Activated CD8-positive, alpha-beta T cell treated with anti-CD3 and anti-CD28 coated beads, Interleukin-2, amount 10 ng/mL, durations not matched to agents 7 days and 5 days (primary cell): ENCODE results near the gene CEP135. TPM values are rescaled to one million over a fixed set of nuclear protein-coding genes. Genes with fewer than 3 reads are reported as not detected.
"Not testable (repeated sequence)": the region's sequence is repeated elsewhere in the genome, so short reads cannot be mapped to it uniquely, and the experiment has no call there.

Experiments used
- ATAC-seq: fragments of 150-1000 bp; cut with Tn5 transposase; one replicate; pipeline ENCODE4 v1.10.0; 2021; ENCODE audit warnings: moderate library complexity
- CTCF ChIA-PET: fragments of 350-600 bp; sonication (Branson Sonifier 250); formaldehyde crosslinking; loops from one replicate; lab custom pipeline; 2021; ENCODE audit warnings: antibody characterized with exemption; lab: Charles Lee
- POLR2A ChIA-PET: fragments of 350-600 bp; sonication (Branson Sonifier 250); formaldehyde crosslinking; loops from one replicate; lab custom pipeline; 2021; ENCODE audit warnings: antibody characterized with exemption; lab: Charles Lee
- DNase-seq: peaks from one replicate; pipeline ENCODE4 v3.0.0-alpha.2; 2020
- H3K27ac Mint-ChIP-seq: one replicate; pipeline ENCODE4 v1.8.0; 2021; ENCODE audit warnings: mild to moderate bottlenecking, mixed read lengths
- H3K27me3 Mint-ChIP-seq: one replicate; pipeline ENCODE4 v1.8.0; 2021; ENCODE audit warnings: low read depth, mixed read lengths
- H3K36me3 Mint-ChIP-seq: one replicate; pipeline ENCODE4 v1.8.0; 2021; ENCODE audit warnings: low read depth, mixed read lengths
- H3K4me1 Mint-ChIP-seq: one replicate; pipeline ENCODE4 v1.8.0; 2021; ENCODE audit warnings: low read depth, mixed read lengths
- H3K4me3 Mint-ChIP-seq: one replicate; pipeline ENCODE4 v1.8.0; 2021; ENCODE audit warnings: mild to moderate bottlenecking, mixed read lengths
- H3K9me3 Mint-ChIP-seq: one replicate; pipeline ENCODE4 v1.8.0; 2022; ENCODE audit warnings: mixed read lengths; ENCODE audit not compliant: insufficient read depth
- total RNA-seq, 2 experiments: library from RNA; stranded (reverse); gene quantifications; one replicate each; pipeline ENCODE4 v1.2.3, GENCODE V29; 2021

CEP135 gene
- total RNA-seq, 2 experiments from 2014 or later = 16.4 to 17.0 TPM

DNA sequence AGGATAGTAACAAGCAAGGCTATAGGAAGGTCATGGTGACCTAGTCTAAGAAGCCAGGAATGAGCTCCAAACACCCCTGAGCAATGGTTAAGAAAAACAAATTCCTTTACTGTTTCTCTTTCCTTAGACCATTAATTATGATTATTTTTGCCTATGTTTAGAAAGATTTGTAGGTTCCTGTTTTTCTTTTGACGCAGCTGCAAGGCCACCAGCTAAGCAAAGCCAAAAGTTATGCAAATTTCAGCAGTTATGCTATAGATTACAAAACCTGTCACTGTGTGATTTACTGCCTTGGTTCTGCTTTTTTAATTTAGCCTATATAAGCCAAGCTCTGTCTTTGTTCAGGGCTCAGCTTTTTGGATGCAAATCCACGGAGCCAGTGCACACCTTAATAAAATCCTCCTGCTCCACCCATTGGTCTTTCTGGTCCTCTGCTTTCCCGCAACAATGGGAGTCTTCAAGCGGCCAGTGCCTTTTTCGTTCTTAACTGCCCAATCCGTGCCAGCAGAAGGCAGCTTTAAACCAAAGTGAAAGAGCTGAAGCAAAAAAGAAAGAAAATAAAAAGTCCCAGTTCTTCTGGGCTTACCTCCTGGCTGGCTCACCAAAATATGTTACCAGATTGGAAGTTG, 1.4 kb upstream of the CEP135 start:
- ChIA-PET CTCF (interaction anchor here (0.7 to 3.2 kb wide), 21 partner anchors 8 to 601 kb away, joined by 3 to 36 read pairs (median 9); partner anchors contain the start of genes EXOC1, PAICS, PPAT and SRD5A3), POLR2A (interaction anchor here (0.6 to 1.8 kb wide), 6 partner anchors 41 to 1031 kb away, joined by 3 to 8 read pairs (median 5); partner anchors contain the start of genes AASDH, EXOC1 and POLR2B)
- H3K9me3 Mint-ChIP-seq = no peaks in the 10 kb centered on the region
- H3K36me3 Mint-ChIP-seq = peaks cover 10% of the 10 kb centered on the region
- ATAC-seq (no peak), DNase-seq (peak; percentile 23)
- peaks cover 31% of the 10 kb centered on the region for H3K4me1 Mint-ChIP-seq
- peak overlapping the region; percentile 76 for H3K4me3 Mint-ChIP-seq
- H3K27me3 Mint-ChIP-seq = no peaks in the 10 kb centered on the region
- peak overlapping the region; percentile 97 for H3K27ac Mint-ChIP-seq

DNA sequence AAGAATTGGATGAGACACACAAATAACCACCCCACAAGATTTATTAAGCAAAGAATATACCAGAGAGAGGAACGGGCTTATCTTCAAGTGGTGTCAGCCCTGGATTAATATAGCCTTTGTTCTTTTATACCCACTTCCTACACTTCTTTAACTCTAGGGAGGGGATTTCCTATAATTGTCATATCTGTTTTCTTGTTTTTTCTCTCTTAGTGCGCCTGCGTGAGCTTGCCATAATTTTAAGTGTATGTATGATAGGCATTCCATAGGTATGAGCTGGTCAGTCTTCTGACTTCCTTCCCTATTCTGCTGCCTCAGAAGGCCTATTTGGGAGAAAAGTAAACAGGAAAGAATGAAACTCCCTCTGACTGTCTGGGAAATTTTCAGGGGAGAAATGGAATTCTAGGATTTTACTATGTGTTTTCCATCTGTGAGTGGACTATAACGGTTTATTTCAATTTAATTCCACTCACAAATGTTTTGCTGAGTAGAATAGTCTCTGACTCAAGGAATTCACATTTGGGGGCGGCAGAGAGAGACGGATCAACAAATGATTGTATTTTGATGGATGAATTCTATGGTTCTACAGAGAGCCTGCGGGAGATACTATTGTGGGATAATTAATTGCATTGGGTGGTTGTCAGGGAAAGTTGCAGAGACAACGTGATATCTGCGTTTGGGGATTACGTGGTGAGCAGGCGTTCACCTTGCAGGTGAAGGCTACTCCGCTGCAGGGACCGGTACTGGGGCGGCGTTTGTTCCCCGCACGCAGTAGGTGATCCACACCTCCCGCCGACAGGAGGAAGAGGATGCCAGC, 626 bp upstream of the CEP135 start:
- ATAC-seq (no peak), DNase-seq (peak; percentile 34)
- H3K36me3 Mint-ChIP-seq = peaks cover 15% of the 10 kb centered on the region

DNA sequence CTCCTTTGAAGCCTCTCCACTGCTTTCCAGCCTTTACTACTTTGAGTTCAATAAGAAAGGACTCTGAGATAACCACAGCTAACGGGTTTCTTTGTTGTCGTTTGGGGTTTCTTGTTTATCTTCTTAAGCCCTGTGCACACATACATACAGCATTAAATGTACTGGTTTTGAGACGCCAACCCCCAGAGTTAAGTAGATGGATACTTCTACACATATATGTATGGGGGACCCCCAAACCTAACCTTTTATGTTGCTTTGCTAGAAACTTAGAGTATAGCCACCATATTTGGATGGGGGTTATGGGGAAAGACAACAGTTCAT, 697 bp downstream of the CEP135 start:
- peaks cover 31% of the 10 kb centered on the region for H3K4me1 Mint-ChIP-seq

More for the DNA sequence above, 626 bp upstream of the CEP135 start:
- Mint-ChIP-seq H3K4me3 (peak overlapping the region; percentile 76), H3K9me3 (no peaks in the 10 kb centered on the region), H3K27me3 (no peaks in the 10 kb centered on the region), H3K27ac (peak overlapping the region; percentile 97), H3K4me1 (peaks cover 31% of the 10 kb centered on the region)
- CTCF ChIA-PET = interaction anchor here (0.7 to 3.2 kb wide), 36 partner anchors 8 to 1029 kb away, joined by 3 to 36 read pairs (median 6); partner anchors contain the start of genes AASDH, EXOC1, NOA1 and PAICS
- POLR2A ChIA-PET = interaction anchor here (0.6 to 1.8 kb wide), 8 partner anchors 42 to 1031 kb away, joined by 3 to 8 read pairs (median 5); partner anchors contain the start of genes AASDH, EXOC1, POLR2B and REST

DNA sequence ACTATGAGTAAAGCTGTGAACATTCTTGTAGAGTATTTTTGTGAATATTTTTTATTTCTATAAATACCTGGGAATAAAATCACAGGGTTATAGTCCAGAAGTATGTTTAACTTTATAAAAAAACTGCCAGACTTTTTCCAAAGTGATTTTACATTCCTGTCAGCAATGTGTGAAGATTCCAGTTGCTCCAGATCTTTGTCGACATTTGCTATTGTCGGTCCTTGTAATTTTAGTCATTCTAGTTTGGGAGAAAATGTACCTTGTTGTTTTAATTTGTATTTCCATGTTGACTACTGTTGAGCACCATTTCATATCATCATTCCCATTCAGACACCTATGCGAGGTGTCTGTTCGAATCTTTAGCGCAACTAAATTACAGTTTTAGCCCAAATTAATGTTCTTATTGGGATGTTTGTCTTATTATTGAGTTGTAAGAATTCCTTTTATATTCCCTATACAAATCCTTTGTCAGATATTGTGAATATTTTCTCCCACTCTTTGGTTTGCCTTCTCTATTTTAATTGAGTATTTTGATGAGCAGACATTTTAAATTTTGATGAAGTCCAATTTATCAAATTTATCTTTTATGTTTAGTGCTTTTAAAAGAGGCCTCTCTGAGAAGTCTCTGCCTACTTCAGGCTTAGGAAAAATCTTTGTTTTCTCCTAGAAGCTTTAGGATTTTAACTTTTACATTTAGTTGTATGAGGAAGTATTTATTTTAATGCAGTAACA, 2.6 kb downstream of the CEP135 start:
- Mint-ChIP-seq H3K27ac (no peak overlapping the region), H3K36me3 (peaks cover 34% of the 10 kb centered on the region), H3K4me1 (peaks cover 31% of the 10 kb centered on the region), H3K9me3 (no peaks in the 10 kb centered on the region), H3K4me3 (no peak overlapping the region), H3K27me3 (no peaks in the 10 kb centered on the region)
- ChIA-PET CTCF (no interaction called here), POLR2A (no interaction called here)
- ATAC-seq = no peak
- DNase-seq = no peak

More for the DNA sequence above, 697 bp downstream of the CEP135 start:
- H3K36me3 Mint-ChIP-seq = peaks cover 21% of the 10 kb centered on the region
- peak overlapping the region; percentile 76 for H3K4me3 Mint-ChIP-seq
- H3K27ac Mint-ChIP-seq = peak overlapping the region; percentile 97
- ATAC-seq (no peak), DNase-seq (no peak)
- no peaks in the 10 kb centered on the region for H3K27me3 Mint-ChIP-seq
- ChIA-PET CTCF (interaction anchor here (0.6 to 3.2 kb wide), 30 partner anchors 9 to 554 kb away, joined by 3 to 36 read pairs (median 6); partner anchors contain the start of genes AASDH, EXOC1, PAICS and PPAT), POLR2A (interaction anchor here (0.5 to 1.3 kb wide), 8 partner anchors 9 to 1909 kb away, joined by 3 to 5 read pairs (median 4); partner anchors contain the start of genes AASDH, NOA1 and REST)
- H3K9me3 Mint-ChIP-seq = no peaks in the 10 kb centered on the region

DNA sequence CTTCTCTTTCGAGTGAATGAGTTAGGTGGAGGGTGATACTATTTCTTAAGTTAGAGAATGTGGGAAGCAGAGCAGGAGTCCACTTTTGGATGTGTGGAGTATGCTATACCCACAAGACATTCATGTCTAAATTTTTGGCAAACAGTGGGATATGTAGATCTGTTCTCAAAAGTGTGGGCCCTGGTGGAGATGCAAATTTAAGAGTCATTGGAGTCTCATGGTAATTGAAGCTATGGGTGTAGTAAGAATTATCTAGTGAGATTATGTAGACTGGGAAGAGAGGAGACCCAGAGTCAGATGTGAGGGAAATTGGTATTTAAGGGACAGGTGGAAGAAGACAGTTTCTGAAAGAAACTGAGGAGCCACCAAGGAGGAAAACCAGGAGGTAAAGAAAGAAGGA, 7.0 kb downstream of the CEP135 start:
- CTCF ChIA-PET = interaction anchor here (1.2 to 1.7 kb wide), 2 partner anchors 9 to 18 kb away, joined by 3 read pairs; no protein-coding TSS in a partner anchor
- ATAC-seq (no peak), DNase-seq (no peak)
- Mint-ChIP-seq H3K36me3 (peaks cover 48% of the 10 kb centered on the region), H3K9me3 (no peaks in the 10 kb centered on the region), H3K4me3 (no peak overlapping the region), H3K4me1 (peaks cover 3% of the 10 kb centered on the region), H3K27ac (no peak overlapping the region), H3K27me3 (no peaks in the 10 kb centered on the region)
- POLR2A ChIA-PET = no interaction called here

DNA sequence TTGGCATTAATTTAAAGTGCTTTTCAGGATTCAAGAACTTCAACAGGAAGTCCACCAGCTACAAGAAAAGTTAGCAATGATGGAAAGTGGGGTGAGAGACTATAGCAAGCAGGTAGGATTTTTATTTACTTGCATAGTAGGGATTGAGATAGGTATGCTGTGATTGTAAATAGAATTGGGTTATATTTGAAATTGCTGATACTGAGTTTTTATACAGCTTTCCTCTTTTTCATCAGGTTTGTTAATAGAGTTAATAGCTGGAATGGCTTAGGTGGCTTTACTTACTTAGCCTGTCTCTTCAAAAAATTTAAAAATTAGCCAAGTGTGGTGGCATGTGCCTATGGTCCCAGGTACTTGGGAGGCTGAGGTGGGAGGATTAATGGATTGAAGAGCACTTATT, 10.9 kb downstream of the CEP135 start:
- ATAC-seq (no peak), DNase-seq (no peak)
- no peaks in the 10 kb centered on the region for H3K9me3 Mint-ChIP-seq
- no peak overlapping the region for H3K4me3 Mint-ChIP-seq
- peaks cover 41% of the 10 kb centered on the region for H3K36me3 Mint-ChIP-seq
- no peak overlapping the region for H3K27ac Mint-ChIP-seq
- CTCF ChIA-PET = interaction anchor here (4.6 kb wide), 1 partner anchor 11 kb away, joined by 36 read pairs; the partner anchor contains the start of gene CEP135
- no peaks in the 10 kb centered on the region for H3K4me1 Mint-ChIP-seq
- no peaks in the 10 kb centered on the region for H3K27me3 Mint-ChIP-seq
- POLR2A ChIA-PET = no interaction called here

DNA sequence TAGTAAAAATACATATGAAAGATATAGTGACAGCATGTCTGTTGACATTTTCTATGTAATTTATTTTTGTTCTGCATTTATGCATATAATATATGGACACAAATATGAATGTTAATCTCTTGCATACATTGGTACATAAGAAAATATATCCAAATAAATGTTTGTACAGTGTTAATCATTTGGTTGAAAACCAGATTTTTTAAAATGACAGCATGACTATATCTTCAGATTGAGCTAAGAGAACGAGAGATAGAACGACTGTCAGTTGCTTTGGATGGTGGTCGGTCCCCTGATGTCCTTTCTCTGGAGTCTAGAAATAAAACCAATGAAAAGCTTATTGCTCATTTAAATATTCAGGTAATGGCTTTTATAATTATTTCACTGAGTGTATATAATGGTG, 15.3 kb downstream of the CEP135 start:
- POLR2A ChIA-PET = no interaction called here
- CTCF ChIA-PET = interaction anchor here (0.7 to 3.0 kb wide), 2 partner anchors 9 to 15 kb away, joined by 3 to 24 read pairs; partner anchors contain the start of gene CEP135
- no peaks in the 10 kb centered on the region for H3K4me1 Mint-ChIP-seq
- H3K9me3 Mint-ChIP-seq = no peaks in the 10 kb centered on the region
- peaks cover 28% of the 10 kb centered on the region for H3K36me3 Mint-ChIP-seq
- DNase-seq (no peak), ATAC-seq (no peak)
- H3K27me3 Mint-ChIP-seq = no peaks in the 10 kb centered on the region
- no peak overlapping the region for H3K27ac Mint-ChIP-seq
- no peak overlapping the region for H3K4me3 Mint-ChIP-seq

DNA sequence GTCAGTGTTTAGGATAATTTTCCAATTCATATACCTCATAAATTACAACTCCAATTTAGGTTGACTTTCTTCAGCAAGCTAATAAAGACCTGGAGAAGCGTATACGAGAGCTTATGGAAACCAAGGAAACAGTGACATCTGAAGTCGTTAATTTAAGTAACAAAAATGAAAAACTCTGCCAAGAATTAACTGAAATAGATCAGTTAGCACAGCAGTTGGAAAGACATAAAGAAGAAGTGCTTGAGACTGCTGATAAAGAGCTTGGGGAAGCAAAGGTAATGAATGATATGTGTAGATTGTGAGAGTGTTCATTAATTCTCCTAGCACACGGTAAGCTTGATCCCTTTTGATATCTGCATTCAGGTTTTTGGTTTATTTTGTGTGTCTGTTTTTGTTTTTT, 16.8 kb downstream of the CEP135 start:
- CTCF ChIA-PET = interaction anchor here (3.0 kb wide), 1 partner anchor 17 kb away, joined by 24 read pairs; the partner anchor contains the start of gene CEP135

DNA sequence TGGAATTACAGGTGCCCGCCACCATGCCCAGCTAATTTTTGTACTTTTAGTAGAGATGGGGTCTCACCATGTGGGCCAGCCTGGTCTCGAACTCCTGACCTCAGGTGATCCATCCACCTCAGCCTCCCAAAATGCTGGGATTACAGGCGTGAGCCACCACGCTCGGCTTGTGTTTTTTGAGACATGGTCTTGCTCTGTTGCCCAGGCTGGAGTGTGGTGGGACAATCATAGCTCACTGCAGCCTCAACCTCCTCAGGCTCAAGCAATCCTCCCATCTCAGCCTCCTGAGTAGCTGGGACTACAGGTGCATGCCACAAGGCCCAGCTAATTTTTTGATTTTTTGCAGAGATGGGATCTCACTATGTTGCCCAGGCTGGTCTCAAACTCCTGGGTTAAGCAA, 17.6 kb downstream of the CEP135 start:
- not testable (repeated sequence) for H3K4me1 Mint-ChIP-seq, H3K9me3 Mint-ChIP-seq, DNase-seq, H3K27me3 Mint-ChIP-seq, H3K27ac Mint-ChIP-seq, H3K4me3 Mint-ChIP-seq, ATAC-seq
- CTCF ChIA-PET = interaction anchor here (3.0 kb wide), 1 partner anchor 18 kb away, joined by 24 read pairs; the partner anchor contains the start of gene CEP135
- peaks cover 21% of the 10 kb centered on the region for H3K36me3 Mint-ChIP-seq
- POLR2A ChIA-PET = interaction anchor here (0.6 kb wide), 1 partner anchor 21 kb away, joined by 6 read pairs; no protein-coding TSS in a partner anchor

More for the DNA sequence above, 16.8 kb downstream of the CEP135 start:
- H3K27ac Mint-ChIP-seq = no peak overlapping the region
- no peaks in the 10 kb centered on the region for H3K27me3 Mint-ChIP-seq
- DNase-seq = no peak
- H3K4me1 Mint-ChIP-seq = no peaks in the 10 kb centered on the region
- no peak overlapping the region for H3K4me3 Mint-ChIP-seq
- no peak for ATAC-seq
- POLR2A ChIA-PET = no interaction called here
- H3K9me3 Mint-ChIP-seq = no peaks in the 10 kb centered on the region
- H3K36me3 Mint-ChIP-seq = peaks cover 23% of the 10 kb centered on the region

DNA sequence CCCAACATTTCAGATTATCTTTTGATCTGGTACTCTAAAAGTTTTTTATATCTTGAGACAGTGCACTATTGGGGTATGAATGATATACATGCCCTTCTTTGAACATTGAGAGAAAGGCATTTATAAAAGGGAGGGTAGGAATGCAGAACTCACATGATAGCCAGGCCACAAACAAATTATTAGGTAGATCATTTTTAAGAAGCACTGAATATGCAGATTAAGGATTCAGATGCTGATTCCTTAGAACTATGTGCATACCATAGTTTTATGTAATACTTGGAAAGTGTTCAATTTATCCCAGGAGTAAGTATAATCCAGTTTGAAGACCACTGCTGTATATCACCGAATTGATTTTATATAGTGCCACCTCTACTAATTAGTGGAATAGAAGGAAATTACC, 18.6 kb downstream of the CEP135 start:
- H3K36me3 Mint-ChIP-seq = peaks cover 18% of the 10 kb centered on the region

DNA sequence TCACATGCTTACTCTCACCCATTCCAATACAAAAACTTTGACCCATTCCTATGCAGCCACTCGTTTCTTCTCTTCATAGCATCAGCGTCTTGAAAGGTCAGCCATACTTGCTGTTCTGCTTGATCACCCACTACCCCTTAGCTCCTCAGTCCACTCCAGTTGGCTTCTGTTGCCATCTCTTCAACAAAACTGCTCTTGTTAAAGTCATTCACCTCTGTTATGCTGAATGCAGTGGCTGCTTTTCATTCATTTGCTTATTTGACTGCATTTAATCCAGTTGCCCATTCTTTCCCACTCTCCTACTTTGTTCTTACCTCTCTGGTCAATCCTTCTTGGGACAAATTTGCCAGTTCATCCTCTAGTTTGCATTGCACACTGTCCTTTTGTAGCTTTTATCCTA, 24.9 kb downstream of the CEP135 start:
- ChIA-PET POLR2A (no interaction called here), CTCF (interaction anchor here (1.0 kb wide), 1 partner anchor 17 kb away, joined by 3 read pairs; no protein-coding TSS in a partner anchor)
- no peak overlapping the region for H3K4me3 Mint-ChIP-seq
- no peak for DNase-seq
- no peak for ATAC-seq
- H3K36me3 Mint-ChIP-seq = peaks cover 14% of the 10 kb centered on the region
- H3K4me1 Mint-ChIP-seq = no peaks in the 10 kb centered on the region
- H3K27me3 Mint-ChIP-seq = no peaks in the 10 kb centered on the region
- H3K27ac Mint-ChIP-seq = no peak overlapping the region
- H3K9me3 Mint-ChIP-seq = no peaks in the 10 kb centered on the region

More for the DNA sequence above, 18.6 kb downstream of the CEP135 start:
- Mint-ChIP-seq H3K27me3 (no peaks in the 10 kb centered on the region), H3K4me3 (no peak overlapping the region), H3K4me1 (no peaks in the 10 kb centered on the region), H3K9me3 (no peaks in the 10 kb centered on the region), H3K27ac (no peak overlapping the region)
- DNase-seq = no peak
- CTCF ChIA-PET = no interaction called here
- POLR2A ChIA-PET = no interaction called here
- ATAC-seq = no peak
